Measurements from ENCODE around the gene TYW5.

TYW5 gene

DNA sequence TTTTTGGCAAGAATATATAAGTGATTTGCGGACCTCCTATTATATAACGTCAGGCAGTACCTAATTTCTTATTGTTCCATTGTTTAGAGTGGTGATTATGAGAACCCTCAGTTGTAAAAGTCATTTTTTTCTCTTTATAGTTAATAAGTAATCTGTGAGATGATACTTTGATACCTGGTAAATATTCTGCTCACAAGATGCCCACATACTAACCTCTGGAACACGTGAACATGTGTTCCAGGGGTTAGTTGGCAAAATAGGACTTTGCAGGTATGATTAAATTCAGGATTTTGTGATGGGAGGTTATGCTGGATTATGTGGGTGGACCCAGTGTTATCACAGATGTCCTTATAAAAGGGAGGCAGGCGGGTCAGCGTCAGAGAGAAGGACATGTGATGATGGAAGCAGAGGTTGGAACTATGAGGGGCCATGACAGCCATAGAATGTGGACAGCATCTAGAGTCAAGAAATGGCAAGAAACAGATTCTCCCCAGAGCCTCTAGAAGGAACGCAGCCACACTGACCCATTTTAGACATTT lies 16.9 kb upstream of the TYW5 start:
- DNase-seq: no peak

- no peak for DNase-seq
These were observed 12.8 kb upstream of the TYW5 start for GRCh38 chr2:199968126-199968525.

DNA sequence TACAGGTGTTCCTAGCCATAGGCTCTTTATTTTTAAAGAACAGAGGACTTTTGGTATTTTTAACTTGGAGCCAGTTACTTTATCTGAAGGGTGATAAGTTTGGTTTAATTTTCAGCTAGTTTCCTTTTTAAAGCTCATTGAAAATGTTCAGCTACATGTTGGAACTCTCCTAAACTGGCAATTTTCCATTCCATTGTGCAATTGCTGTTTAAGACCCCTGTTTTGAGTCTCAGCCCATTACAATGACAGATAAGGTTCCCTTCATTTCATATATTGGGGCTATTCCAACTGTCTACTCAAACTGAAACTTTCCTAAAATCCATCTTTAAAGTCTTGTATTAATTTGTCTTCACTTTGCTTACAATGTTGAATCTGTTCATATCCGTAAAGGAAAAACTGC lies 11.7 kb upstream of the TYW5 start:
- no peak for DNase-seq

DNA sequence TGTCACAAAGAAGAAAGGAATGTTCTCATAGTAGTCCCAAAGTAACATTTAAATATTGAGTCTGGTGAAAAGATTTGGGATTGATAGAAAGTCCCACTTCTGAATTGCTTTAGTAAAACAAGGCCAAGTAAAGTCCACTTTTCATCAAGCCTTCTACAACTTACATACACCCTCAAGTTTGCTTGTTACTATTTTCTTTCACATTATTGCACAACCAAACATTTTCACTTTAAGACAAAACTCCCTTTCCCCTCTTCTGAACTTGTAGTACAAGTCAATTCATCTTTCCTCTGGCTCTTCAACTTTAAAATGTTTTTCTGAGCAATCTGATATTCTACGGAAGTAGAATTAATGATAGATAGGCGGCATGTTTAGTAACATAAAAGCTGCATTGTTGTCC lies 11.1 kb upstream of the TYW5 start:
- no peak for DNase-seq

DNA sequence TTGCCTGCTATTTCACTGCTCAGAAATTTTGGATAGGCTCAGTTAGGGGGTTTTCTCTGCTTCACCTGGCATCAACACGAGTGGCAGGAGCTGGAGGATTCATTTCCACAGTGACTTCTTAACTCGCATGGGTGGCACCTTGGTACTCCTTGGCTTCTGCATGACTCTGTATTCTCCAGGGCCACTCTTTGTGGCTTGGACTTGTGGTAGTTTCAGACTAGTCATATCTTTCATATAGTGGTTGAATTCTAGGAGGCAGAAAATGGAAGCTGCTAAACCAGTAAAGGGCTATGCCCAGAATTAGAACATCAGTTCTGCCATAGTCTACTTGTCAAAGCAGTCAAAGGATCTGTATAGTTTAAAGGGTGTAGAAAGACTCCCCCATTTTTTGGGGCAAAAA lies 6.9 kb upstream of the TYW5 start:
- DNase-seq: no peak

GRCh38 chr2:199958014-199958413 lies 2.7 kb upstream of the TYW5 start:
- no peak for DNase-seq

DNA sequence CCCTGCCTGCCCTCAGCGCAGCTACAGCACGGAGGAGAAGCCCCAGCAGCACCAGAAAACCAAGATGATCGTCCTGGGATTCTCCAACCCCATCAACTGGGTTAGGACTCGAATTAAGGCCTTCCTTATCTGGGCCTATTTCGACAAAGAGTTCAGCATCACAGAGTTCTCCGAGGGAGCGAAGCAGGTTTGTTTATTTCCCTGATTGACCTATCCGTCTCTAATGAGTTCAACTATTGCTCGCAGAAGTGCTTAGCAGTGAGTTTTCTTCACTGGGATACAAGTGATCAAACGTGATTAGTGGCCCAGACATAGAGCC lies 730 bp upstream of the TYW5 start:
- no peak for DNase-seq

DNA sequence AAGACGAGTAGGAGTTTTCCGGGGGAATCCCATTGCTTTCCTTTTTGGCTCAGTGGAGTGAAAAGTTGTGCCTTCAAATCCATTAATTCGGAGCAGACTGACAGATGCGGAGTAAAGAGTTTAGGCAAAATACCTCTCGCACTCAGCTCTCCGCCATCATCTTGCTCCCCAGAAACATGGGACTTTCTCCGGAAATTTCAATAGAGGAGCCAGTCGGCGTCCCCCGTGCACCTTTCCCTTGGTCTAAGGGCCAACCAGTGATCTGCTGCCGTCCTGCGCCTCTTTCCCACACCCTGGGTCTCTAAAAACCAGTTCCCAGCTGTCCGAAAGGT lies 318 bp downstream of the TYW5 start:
- no peak for DNase-seq

GRCh38 chr2:199951023-199951422 lies 4.3 kb downstream of the TYW5 start:
- no peak for DNase-seq

- DNase-seq: no peak
These were observed 4.9 kb downstream of the TYW5 start for GRCh38 chr2:199950396-199950795.

GRCh38 chr2:199946836-199947235 lies 8.5 kb downstream of the TYW5 start:
- DNase-seq: no peak

DNA sequence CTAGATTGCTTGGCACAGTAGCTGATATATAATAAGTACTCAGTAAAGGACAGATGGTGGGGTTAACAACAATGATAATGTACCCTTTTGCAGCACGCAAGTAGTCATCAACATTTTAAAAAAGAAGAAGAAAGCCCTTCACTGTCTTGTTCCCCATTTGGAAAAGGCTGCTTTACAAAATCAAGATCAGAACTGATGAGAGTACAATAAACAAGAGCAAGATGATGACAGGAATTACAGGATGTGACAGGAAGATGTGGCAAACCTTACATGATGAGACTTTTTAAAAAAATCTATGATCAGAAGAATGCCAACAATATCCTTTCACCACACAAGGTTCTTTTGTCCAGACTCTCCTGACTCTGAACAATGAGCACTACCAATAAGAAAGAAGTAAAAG lies 9.1 kb downstream of the TYW5 start:
- no peak for DNase-seq

DNA sequence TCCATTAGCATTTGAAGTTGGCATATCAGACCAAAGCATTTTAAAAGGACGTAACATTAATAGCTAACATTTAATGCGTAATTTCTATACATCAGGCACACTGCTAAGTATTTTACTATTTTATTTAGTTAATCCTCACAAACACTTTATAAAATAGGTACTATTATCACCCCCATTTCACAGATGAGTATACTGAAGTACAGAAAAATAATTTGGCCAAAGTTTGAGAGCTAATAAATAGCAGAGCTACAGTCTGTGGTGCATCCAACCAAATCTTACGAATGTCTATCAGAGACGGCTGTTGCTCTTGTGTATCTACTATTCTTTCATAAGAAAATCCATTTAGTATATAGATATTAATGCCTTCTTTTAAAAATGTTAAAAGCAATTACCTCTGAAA lies 11.9 kb downstream of the TYW5 start:
- DNase-seq: no peak

DNA sequence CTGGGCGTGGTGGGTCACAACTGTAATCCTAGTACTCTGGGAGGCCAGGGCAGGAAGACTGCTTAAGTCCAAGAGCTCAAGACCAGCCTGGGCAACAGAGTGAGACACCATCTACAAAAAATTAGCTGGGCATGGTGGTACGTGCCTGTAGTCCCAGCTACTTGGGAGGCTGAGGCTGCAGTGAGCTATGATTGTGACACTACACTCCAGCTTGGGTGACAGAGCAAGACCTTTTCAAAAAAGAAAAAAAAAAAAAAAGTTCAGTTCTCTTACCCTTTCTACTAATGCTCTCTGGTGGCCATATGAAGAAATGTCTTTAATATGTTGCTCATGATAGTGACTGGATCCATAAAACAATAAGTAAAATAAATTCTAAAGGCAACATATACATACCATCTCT lies 14.9 kb downstream of the TYW5 start:
- DNase-seq: no peak

- DNase-seq: no peak
These were observed 18.7 kb downstream of the TYW5 start for GRCh38 chr2:199936554-199936953.

DNA sequence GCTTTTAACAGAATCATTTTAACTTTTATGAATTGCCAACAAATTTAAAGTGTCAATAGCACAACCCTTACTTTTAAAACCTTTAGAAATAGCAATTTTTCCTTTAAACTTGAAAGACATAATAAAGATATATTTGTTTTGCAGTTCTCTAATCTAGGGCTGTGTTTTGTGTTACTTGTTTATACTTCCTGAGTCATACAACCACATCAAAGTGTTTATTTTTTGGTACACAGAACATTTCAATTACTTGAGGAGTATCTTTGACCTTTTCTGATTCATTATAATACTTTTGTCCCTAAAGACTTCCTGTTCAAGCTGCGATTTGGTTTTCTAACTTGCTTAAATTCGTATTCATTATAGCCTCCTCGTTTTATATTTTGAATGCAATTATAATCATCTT lies 21.8 kb downstream of the TYW5 start:
- no peak for DNase-seq

DNA sequence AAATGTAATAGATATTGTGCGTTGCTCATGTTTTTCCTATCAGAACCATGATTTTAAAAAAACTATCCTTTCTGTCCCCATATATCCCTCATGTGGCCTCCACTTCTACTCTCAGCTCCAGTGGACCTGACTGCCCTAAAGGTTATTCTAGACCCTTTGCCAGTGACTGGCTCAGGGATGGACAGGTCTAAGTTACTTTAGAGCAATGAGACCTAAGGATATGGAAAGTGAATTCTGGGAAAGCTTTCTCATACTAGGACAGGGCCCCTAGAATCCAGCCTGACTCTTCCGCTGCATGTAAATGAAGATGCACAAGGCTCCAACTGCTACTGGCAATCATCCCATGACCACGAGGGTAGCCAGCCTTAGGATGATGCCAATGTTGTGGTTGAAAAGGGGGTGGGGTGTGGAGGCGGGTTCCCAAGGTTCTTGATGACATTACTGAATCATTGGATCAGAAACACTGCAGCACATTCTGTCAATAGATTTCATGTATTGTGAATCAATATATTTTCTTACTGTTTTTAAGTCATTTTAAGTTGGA lies 22.9 kb downstream of the TYW5 start:
- DNase-seq: no peak

DNA sequence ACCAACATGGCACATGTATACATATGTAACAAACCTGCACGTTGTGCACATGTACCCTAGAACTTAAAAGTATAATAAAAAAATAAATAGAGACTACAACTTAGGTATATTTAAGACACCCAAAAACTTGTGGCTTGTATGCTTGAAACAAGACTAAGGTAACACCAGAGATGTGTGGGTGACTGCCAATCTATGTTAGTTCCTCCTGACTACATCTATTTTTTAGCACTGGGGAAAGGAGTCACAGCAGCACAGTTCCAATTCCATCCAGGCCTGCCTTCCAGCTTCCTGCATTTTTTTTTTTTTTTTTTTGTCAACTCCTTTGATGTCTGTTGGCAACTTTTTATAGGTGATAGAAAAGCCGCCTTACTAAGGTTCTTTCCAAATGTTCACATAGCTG lies 26.0 kb downstream of the TYW5 start:
- DNase-seq: no peak

- DNase-seq: no peak
These were observed 26.7 kb downstream of the TYW5 start for GRCh38 chr2:199928626-199929025.

DNA sequence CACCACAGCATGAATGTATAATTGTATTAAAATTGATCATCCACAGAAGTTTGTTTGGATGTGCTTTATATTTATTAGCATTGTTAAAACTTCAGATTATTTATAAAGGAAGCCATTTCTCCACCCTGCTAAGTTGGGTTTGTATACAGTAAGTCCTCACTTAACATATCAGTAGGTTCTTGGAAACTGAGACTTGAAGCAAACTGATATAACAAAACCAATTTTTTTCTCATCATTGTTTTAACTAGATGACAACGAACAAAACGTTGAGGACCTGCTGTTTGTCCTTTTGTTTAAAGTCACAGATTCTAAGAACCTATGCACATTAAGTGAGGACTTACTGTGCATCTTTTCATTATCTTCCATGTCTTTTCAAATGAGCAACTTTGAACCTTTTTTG lies 27.1 kb downstream of the TYW5 start:
- DNase-seq: no peak

- no peak for DNase-seq
These were observed 28.5 kb downstream of the TYW5 start for GRCh38 chr2:199926806-199927205.

- no peak for DNase-seq
These were observed 31.4 kb downstream of the TYW5 start for GRCh38 chr2:199923924-199924323.

DNA sequence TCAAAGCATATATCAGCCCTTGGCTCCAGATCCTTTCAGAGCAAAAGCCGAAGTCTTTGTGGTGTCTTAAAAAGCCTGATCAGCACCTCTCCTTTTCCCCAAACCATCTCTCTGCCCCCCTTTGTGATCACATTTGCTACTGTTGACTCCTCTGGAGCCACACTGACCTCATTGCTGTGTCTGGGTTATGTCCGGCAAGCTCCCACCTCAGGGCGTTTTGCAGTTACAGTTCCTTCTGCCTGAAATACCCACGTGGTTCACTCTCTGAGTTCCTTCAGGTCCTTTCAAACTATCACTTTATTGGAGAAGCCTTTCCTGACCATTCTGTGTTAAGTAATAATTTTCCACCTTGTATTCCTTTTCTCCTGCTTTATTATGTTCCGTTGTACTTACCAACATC lies 32.4 kb downstream of the TYW5 start:
- no peak for DNase-seq

DNA sequence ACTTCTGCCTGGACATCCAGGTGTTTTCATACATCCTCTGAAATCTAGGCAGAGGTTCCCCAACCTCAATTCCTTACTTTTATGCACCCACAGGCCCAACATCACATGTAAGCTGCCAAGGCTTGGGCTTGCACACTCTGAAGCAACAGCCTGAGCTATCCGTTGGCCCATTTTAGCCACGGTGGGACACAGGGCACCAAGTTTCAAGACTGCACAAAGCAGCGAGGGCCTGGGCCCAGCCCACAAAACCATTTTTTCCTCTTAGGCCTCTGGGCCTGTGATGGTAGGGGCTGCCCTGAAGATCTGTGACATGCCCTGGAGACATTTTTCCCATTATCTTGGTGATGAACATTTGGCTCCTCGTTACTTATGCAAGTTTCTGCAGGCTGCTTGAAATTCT lies 38.3 kb downstream of the TYW5 start:
- no peak for DNase-seq

GRCh38 chr2:199914372-199914958 lies 40.8 kb downstream of the TYW5 start:
- DNase-seq: no peak

All from CD4-positive, alpha-beta T cell treated with Interleukin-6 for 4 hours (primary cell).